Embryonic facial prominence (tissue), 1 donor: ENCODE results near the gene SELENON.

Experiments
- DNase-seq: peaks from one replicate; pipeline ENCODE4 v3.0.0-alpha.2; 2016; ENCODE audit errors: extremely low spot score

SELENON gene

GRCh38 chr1:25793585-25794170 is 6.3 kb upstream of the SELENON start:
- DNase-seq: no peak

- no peak for DNase-seq
Measured at GRCh38 chr1:25794325-25794724, 5.7 kb upstream of the SELENON start.

- DNase-seq: no peak
Measured at GRCh38 chr1:25795211-25795610, 4.8 kb upstream of the SELENON start.

- DNase-seq: no peak
Measured at GRCh38 chr1:25795946-25796810, 3.8 kb upstream of the SELENON start.

DNA sequence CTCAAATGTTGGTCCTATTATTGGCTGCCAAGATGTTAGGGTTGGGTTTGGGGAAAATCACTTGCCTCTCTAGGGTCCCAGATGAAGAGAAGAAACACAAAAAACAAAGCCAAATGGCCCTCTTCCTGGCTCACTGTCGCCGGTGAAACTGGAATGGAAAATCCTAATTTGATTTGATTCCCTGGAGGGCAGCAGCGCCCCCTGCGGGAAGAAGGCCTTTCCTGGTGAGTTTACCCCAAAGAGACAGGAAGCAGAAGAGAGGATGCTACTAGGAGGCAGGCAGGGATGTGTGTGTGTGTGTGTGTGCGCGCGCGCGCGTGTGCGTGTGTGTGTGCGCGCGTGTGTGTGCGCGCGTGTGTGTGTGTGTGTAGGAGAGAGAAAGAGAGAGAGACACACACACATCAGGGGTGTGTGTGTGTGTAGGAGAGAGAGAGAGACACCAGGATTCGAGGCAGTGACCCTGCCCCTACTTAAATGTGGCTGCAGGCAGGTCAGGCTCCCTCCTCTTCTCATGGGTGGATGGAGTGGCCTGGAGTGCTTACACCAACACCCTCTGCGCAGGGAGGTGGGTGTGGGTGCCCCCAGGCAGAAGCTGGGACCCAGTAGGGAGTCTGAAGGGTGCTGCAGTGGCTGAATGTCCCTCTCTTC is 3.1 kb upstream of the SELENON start:
- DNase-seq: no peak

- no peak for DNase-seq
Measured at GRCh38 chr1:25797939-25798338, 2.1 kb upstream of the SELENON start.

GRCh38 chr1:25798666-25799351 is 1.2 kb upstream of the SELENON start:
- no peak for DNase-seq

GRCh38 chr1:25799352-25799934 is 550 bp upstream of the SELENON start:
- DNase-seq: no peak

- DNase-seq: no peak
Measured at GRCh38 chr1:25800703-25801377, 847 bp downstream of the SELENON start.

- no peak for DNase-seq
Measured at GRCh38 chr1:25802915-25803314, 2.9 kb downstream of the SELENON start.

- no peak for DNase-seq
Measured at GRCh38 chr1:25803368-25803767, 3.4 kb downstream of the SELENON start.

DNA sequence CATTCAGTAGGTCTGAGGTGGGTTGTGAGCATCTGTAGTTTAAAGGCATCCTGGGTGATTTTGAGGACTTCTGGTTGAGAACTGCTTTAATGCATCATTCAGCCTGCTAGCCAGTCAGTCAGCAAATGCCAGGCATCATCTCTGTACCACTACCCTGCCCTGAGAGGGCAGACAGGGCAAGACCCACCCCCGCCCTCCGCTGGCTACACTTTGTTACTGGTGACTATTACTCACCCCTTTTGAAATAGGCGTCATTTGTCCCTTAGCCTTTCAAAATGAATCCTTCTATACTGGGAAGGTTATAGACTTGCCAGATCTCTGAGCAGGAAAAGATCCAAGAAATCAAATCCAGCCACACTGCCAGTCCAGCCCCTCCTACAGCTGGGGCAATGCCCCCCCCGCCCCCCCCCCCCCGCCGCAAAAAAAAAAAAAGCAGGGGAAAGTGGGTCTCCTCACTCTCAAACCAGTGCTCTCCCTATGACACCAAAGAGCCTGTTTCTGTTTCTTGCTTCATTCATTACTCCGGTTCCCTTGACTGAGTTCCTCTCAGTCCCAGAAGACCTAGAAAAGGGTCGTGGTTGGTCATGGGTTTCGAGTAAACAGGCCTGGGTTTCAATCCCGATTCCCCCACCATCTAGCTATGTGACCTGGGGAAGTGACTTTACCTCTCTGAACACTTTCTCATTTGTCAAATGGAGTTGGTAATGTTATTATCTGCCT is 4.4 kb downstream of the SELENON start:
- no peak for DNase-seq

GRCh38 chr1:25804964-25805862 is 5.2 kb downstream of the SELENON start:
- no peak for DNase-seq

GRCh38 chr1:25805863-25806225 is 5.9 kb downstream of the SELENON start:
- DNase-seq: no peak

DNA sequence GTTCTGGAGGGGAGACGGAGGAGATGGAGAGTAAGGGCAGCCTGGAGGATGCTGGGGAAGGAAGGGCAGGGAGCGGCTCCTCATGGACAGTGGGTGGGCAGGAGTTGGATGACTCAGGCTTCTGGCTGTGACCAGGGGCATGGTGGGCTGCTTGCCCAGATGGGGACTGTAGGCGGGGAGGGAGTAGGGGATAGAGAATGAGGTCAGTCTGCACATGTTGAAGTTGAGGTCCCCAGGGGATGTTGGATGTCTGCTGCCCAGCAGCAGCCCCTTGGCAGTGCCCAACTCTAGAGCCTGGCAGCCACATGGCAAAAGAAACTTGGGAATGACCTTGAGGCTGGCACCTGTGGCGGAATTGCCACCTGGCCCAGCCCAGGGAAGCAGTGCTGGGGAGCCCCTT is 6.4 kb downstream of the SELENON start:
- DNase-seq: no peak

- no peak for DNase-seq
Measured at GRCh38 chr1:25807480-25808390, 7.7 kb downstream of the SELENON start.

- DNase-seq: no peak
Measured at GRCh38 chr1:25808481-25809244, 8.7 kb downstream of the SELENON start.
